ENCODE measurements around the gene ATP1B2. TPM values are rescaled to one million over a fixed set of nuclear protein-coding genes. Genes with fewer than 3 reads are reported as not detected.

Gene ATP1B2
- total and polyA plus RNA-seq, 10 donors: 0.26 to 10.1 (median 4.2) TPM

- no peak for DNase-seq
- Histone ChIP-seq H3K4me3 (peak overlapping the region; percentile 77 to 97 (median 94)), H3K27ac (peak overlapping the region; percentile 93 to 98 (median 98)), H3K4me1 (peaks cover 30 to 70% (median 43%) of the 10 kb centered on the region in 6 donors), H3K27me3 (replicated peaks in 1 of 7) (no peaks in the 10 kb centered on the region), H3K9me3 (no peaks in the 10 kb centered on the region), H3K36me3 (peaks cover 0 to 18% (median 0%) of the 10 kb centered on the region in 6 donors)
- intact Hi-C loops (cut with DNase I; ENCODE audit: low total_unique reads): loop anchor here (10.0 kb wide), 1 partner anchor 60 kb away; the partner anchor contains the start of gene SAT2
- 58 to 67% (median 64%) methylated on average over 15 of the region's 15 CpGs for whole genome bisulfite sequencing, 5 donors
- TF ChIP-seq POLR2AphosphoS5 (IDR thresholded peaks at IDR 0.05) (no peak), POLR2A (IDR thresholded peaks at IDR 0.05) (no peak), CTCF (IDR thresholded peaks at IDR 0.05 in 8 of 11, conservative IDR thresholded peaks at IDR 0.05 in 3 of 11) (no peak)
Measured at GRCh38 chr17:7684851-7685532, 34.3 kb downstream of the ATP1B2 start.

GRCh38 chr17:7685533-7686221 is 35.0 kb downstream of the ATP1B2 start:
- Histone ChIP-seq H3K9me3 (no peaks in the 10 kb centered on the region), H3K36me3 (peaks cover 0 to 24% (median 2%) of the 10 kb centered on the region in 6 donors), H3K27ac (peak overlapping the region; percentile 93 to 98 (median 98)), H3K27me3 (replicated peaks in 1 of 7) (no peaks in the 10 kb centered on the region), H3K4me3 (peak overlapping the region; percentile 77 to 97 (median 94)), H3K4me1 (peaks cover 30 to 74% (median 43%) of the 10 kb centered on the region in 6 donors)
- WGBS, 5 donors: 9 to 11% (median 10%) methylated on average over 44 of the region's 44 CpGs
- TF ChIP-seq CTCF (IDR thresholded peaks at IDR 0.05 in 8 of 11, conservative IDR thresholded peaks at IDR 0.05 in 3 of 11) (peak in 2 of 11 experiments; percentile 15 to 21), POLR2AphosphoS5 (IDR thresholded peaks at IDR 0.05) (peak; percentile 89 to 95 (median 90)), POLR2A (IDR thresholded peaks at IDR 0.05) (no peak)
- intact Hi-C loops (cut with DNase I; ENCODE audit: low total_unique reads): loop anchor here (10.0 kb wide), 1 partner anchor 61 kb away; the partner anchor contains the start of gene SAT2
- DNase-seq: peak; percentile 97

- Histone ChIP-seq H3K27me3 (replicated peaks in 1 of 7) (no peaks in the 10 kb centered on the region), H3K9me3 (no peaks in the 10 kb centered on the region), H3K4me1 (peaks cover 30 to 71% (median 43%) of the 10 kb centered on the region in 6 donors), H3K4me3 (peak overlapping the region; percentile 77 to 97 (median 94)), H3K27ac (peak overlapping the region; percentile 93 to 98 (median 98)), H3K36me3 (peaks cover 0 to 32% (median 2%) of the 10 kb centered on the region in 6 donors)
- peak; percentile 91 for DNase-seq
- WGBS, 5 donors: 0% methylated on average over 30 of the region's 30 CpGs
- peak in 2 of 3 donors; percentile 88 to 95 for TF ChIP-seq POLR2AphosphoS5 (IDR thresholded peaks at IDR 0.05)
- peak in 1 of 11 experiments; percentile 8 for TF ChIP-seq CTCF (IDR thresholded peaks at IDR 0.05 in 8 of 11, conservative IDR thresholded peaks at IDR 0.05 in 3 of 11)
- TF ChIP-seq POLR2A (IDR thresholded peaks at IDR 0.05): peak in 2 of 3 donors; percentile 52 to 76
- intact Hi-C loops (cut with DNase I; ENCODE audit: low total_unique reads): loop anchor here (10.0 kb wide), 1 partner anchor 62 kb away; the partner anchor contains the start of gene SAT2
Measured at GRCh38 chr17:7686222-7687071, 35.7 kb downstream of the ATP1B2 start.

All from spleen (tissue), 11 donors.